ENCODE results near the gene TRPC5OS. TPM values are rescaled to one million over a fixed set of nuclear protein-coding genes. Genes with fewer than 3 reads are reported as not detected.

TRPC5OS gene
- polyA plus RNA-seq, 1 donor, result 0.29 TPM

DNA sequence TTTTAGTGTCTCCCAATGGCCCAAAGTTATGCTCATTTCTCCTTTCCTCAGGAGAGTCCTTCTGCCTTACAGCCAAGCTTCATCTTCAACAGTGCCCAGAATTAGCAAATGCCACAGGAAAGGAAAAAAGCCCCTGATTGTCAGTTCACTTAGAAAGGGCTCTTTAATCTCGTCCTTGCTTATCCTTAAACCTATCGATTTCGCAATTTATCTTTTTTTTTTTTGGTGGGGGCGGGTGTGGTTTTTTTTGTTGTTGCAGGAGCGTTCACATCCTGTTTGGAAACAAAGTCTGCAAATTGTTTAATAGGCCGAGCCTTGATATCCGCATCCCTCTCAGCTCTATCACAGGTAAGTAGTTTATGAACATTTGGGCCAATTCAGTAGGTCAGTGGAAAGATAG is 20.2 kb downstream of the TRPC5OS start:
- DNase-seq (ENCODE audit: low read depth), result no peak

DNA sequence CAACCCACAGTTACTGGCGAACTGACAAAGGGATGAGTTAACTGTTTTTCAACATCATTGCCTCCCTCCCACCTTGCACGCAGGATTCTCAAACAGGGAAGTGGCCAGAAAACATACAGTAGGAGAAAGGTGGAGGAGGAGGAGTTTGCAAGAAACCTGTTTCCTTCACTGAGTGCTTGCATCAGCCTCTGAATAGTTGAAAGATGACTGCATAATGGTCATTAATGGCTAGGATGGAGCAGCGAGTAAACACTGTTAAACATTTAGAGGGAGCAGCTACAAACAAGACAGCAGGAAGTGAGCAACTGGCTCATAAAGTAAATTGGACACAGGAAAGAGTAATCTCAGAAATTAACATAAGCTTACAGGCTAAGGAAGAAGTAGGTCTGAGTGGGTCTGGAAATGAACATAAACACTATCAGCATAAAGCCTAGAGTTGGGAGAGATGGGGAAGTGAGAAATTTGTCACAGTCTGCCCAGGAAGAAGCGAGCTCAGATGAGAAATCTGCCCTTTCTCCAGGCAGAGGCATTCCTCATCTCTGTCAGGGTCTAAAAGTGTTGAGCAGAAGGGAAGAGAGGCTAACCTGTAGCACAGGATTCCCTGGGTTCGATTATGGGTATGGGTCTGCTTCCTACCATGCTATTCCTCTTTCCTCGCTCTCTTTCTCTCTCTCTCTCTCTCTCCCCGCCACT is 38.6 kb downstream of the TRPC5OS start:
- no peak for DNase-seq (ENCODE audit: low read depth)

DNA sequence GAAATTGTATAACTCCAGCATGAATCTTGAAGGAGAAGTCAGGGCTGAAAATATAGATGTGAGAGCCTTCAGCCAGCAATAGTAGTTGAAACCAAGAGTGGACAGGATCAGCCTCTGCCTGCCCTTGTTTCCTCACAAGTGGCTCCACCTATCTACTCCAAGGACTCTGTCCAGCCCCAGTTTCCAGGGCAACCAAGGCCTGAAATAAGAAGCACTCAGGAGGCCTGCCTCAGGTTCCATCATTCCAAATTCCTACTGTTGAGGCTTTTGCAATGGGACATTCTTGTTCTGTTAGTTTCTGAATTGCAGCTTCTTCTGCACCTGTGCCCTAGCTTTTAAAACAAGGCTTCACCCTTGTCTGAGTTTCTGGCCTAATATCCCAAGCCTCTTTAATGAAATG is 41.6 kb downstream of the TRPC5OS start:
- no peak for DNase-seq (ENCODE audit: low read depth)

DNA sequence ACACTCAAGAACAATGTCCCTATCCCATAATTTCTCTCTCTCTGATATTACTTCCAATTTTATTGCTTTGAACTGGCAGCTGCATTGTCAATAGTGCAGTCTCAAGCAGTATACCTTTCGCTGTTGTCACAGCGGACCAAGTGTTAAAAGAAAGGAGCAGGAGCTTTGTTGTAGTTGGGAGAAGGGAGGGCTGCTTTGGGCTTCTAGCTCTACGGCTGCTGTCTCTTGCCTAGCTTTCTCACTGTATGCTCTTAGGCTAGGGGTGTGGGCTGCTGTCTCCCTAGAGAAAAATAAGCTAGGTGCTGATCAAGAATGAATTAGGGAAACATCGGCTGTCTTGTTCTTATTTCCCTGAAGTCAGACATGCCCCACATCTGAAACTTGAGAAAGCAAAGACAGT is 52.5 kb downstream of the TRPC5OS start:
- no peak for DNase-seq (ENCODE audit: low read depth)

Other genes starting within 250 kb of the TRPC5OS start
- gene ALG13, start 195.0 kb upstream of the TRPC5OS start, polyA plus RNA-seq (ENCODE audit: insufficient read length), result 29.3 TPM
- gene TRPC5, start 206.6 kb downstream of the TRPC5OS start, polyA plus RNA-seq (ENCODE audit: insufficient read length), result not detected
- gene RTL4, start 206.8 kb downstream of the TRPC5OS start, polyA plus RNA-seq (ENCODE audit: insufficient read length), result not detected